NCI-H128 (cell line): ENCODE data around the gene MATCAP1.

Experiments used
- DNase-seq: peaks from one replicate; lab custom pipeline; 2025; ENCODE audit not compliant: unreplicated experiment; lab: John Stamatoyannopoulos, UW

MATCAP1 gene

DNA sequence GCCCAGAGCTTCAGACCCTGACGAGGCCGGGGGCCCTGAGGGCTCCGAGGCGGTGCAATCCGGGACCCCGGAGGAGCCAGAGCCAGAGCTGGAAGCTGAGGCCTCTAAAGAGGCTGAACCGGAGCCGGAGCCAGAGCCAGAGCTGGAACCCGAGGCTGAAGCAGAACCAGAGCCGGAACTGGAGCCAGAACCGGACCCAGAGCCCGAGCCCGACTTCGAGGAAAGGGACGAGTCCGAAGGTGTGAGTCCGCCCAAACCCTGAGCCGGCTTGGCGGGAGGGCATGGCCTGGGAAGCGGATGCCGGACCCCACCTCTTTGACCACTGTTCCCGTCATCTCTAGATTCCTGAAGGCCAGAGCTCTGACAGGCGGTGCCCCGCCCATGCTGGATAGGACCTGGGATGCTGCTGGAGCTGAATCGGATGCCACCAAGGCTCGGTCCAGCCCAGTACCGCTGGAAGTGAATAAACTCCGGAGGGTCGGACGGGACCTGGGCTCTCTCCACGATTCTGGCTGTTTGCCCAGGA, 9.0 kb downstream of the MATCAP1 start:
- DNase-seq = no peak

DNA sequence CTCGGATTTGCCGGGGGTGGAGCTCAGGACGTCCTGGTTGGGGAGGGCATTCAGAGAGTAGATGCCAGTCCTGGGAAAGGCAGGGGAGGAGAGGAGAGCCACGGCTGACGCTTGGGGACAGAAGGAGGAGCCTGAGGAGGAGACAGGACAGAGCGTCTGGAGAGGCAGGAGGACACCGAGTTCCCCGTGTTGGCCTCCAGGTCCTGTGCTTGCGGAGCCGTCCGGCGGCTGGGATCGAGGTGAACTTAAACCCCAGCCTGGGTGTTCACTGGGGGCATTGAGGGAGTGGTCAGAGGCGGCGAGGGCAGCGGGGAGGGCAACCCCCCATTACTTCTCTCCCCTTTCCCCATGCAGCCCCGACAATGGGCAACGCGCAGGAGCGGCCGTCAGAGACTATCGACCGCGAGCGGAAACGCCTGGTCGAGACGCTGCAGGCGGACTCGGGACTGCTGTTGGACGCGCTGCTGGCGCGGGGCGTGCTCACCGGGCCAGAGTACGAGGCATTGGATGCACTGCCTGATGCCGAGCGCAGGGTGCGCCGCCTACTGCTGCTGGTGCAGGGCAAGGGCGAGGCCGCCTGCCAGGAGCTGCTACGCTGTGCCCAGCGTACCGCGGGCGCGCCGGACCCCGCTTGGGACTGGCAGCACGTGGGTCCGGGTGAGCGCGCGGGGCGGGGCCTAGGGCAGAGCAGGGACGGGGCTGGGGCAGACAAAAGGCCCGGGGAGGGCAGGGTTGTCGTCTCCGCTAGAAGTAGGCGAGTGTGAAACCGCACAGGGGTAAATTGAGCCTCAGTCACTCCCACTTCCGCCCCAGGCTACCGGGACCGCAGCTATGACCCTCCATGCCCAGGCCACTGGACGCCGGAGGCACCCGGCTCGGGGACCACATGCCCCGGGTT, 9.7 kb downstream of the MATCAP1 start:
- peak; percentile 47 for DNase-seq

DNA sequence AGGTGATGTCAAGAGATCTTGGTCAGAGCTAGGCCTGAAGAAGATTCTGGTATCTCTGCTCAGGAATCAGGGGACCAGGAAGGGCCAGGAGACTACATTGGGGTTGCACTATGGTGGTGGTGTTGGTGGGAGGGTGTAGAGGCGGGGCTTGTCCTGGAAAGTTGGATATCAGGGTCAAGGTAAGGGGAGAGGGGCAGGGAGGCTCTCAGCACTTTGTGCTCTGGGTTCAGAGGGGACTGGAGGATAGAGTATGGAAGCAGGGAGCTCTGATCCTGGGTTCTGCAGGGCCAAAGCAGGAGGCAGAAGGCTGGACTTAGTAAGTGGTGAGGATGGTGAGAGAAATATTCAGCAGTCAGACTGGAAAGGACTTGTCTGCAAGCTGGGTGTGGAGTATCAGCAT, 10.4 kb downstream of the MATCAP1 start:
- no peak for DNase-seq

DNA sequence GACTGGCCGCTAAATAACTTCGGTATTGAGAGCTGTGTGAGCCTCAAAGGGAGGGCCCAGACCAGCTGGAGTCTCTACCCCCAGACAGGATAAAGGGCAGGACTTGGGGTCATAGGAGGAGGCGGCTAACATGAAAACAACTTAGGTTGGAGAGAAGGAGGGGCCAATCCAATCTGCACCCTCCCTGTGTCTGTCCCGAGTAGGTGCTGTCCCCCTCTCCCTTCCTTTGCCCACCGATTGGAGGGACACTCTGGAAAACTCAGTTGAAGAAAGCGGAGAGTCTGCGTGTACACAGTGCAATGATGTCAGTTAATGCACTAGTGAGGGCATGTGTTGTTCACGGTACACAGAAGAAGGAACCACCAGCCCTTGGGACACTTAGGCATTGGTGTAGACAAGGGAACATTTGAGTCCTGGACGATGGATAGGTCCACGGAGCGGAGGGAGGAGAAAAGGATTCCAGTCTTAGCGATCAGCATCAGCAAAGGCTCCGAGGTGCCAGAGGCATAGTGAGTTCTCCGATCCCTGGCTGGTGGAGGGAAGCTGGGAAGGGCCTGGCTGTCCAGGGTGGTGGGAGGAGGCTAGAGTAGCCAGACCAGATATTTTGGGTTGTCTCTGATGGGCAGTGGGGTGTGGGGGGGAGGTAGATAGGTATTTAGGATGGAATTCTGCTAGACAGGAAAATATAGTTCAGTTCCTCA, 12.7 kb downstream of the MATCAP1 start:
- DNase-seq = no peak

DNA sequence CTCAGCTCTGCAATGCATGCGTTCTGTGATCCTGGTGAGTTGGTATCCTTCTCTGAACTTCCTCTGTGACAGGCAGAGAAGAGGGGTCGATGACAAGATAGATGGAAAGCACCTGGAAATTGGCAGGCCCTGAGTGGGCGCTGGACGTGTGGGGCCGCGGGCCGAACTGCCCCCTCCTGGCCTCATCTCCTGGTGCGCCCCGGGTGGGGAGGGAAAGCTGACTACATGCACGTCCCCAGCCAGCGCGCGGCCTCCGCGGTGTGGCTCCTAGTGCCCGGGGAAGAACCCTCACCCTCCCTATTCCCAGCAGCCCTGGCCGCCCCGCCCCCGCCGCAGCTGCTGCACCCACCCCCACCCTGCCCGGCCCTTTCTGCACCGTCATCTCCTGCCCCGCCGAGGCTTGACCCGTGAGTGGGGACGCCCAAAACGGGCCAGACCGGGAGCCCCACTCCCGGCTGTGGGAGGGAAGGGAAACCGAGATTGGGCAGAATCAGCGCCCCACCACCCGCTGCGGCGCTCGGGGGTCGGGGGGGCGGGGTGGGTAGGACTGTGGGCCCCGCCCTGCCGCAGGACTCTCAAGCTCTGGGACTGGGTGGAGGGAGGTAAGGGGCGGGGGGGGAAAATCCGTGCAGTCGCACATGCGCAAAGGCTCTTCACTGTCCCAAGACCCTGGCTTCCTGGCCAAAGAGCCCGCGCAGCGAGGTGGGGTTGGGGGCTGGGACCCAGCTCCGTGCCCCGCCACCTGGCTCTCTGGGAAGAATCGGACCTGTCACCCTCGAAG, 13.4 kb downstream of the MATCAP1 start, which contains the start of gene NOL3:
Gene NOL3 (plus strand): TSS at position 371 of the 781 bp plus-strand sequence.
- no peak for DNase-seq

DNA sequence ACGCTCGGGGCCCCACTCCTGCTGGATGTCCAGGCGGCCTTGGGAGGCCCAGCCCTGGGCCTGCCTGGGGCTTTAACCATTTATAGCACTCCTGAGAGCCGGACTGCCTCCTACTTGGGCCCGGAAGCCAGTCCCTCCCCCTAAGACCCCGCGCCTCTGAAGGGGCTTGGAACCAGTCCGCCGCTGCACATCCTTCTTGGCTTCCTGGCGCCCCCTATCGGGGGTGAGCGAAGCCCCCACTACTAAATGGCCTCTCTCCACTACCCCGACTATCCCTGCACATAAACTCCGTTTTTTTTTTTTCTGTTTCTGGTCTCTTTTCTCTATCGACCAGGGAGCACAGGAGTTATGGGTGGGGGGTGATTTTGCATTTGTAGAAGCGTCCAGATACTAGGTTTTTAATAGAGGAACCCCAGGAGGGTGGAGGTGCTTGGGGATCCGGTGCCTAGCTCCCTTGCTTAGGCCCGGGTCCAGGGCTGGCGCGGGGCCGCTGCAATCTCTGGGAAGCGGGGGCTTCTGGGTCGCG, 14.1 kb downstream of the MATCAP1 start:
- DNase-seq = no peak

DNA sequence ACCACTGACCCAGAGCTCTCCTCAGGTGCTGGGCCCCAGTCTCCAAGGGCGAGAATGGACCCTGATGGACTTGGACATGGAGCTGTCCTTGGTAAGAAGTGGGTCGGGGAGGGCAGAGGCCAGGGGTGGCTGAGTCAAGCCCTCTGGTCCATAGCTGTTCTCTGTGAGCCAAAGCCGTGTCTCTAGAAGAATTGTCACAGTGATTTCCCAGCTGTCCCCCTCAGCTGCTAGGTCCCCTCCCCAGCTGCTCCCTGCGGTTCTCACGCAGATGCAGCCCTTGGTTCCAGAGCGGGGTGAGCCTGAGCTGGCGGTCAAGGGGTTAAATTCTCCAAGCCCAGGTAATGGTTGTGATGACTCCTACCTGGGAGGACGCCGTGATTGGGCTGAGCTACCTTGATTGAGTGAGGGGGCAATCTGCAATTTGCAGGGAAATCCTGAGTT, 14.7 kb downstream of the MATCAP1 start:
- no peak for DNase-seq

DNA sequence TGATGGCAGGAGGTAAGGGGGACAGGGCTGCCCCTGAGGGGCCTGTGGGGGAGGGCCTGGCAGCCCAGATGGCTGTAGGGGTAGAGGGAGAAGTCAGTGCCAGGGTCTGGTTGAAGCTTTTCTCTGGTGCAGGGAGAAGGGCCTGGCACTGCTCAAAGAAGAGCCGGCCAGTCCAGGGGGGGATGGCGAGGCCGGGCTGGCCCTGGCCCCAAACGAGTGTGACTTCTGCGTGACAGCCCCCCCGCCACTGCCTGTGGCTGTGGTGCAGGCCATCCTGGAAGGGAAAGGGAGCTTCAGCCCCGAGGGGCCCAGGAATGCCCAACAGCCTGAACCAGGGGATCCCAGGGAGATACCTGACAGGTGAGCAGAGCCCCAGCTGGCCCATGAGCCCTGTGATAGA, 16.2 kb downstream of the MATCAP1 start:
- DNase-seq = no peak

DNA sequence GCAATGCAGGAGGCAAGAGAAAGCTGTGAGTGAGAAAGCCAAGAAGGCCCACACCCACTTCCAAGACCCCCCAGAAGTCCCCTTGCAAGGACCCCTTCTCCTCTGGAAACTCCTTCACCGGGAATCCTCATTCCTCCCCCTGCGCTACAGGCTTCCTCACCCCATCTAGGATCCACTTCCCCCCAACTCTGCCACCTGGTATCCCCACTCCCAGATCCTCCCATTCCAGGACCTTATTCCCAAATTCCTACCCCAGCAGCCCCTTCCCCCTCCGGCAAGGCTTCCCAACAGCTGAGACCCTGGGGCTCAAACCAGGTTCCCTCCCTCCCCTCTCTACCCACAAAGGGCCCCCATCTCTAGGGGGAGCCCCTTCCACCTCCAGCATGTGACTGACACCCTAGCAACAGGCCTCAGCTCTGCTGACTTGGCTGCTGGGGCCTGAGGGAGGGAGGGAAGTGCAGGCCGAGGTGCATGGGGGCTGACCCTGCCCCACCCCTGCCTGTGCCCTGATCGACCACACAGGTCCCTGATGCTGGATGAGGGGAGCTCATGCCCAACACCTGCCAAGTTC, 17.1 kb downstream of the MATCAP1 start:
- no peak for DNase-seq

DNA sequence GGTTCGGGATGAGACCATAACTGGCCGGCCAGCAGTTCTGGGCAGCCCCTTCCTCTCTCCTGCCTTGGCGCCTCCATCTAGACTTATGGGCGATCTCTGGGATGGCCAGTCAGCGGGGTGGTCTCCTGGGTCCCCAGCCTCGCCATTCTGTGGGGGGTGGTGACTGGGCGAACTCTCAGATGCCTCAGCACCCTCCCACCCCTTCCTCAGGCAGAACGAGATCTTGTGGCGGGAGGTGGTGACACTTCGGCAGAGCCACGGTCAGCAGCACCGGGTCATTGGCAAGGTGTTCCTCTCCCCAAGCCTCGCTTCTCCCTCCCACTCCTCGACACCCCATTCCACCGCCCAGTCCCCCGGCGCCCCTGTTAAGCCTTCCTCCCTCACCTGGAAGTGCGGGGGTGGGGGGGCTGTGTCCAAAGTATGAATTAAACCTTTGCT, 17.6 kb downstream of the MATCAP1 start:
- no peak for DNase-seq

DNA sequence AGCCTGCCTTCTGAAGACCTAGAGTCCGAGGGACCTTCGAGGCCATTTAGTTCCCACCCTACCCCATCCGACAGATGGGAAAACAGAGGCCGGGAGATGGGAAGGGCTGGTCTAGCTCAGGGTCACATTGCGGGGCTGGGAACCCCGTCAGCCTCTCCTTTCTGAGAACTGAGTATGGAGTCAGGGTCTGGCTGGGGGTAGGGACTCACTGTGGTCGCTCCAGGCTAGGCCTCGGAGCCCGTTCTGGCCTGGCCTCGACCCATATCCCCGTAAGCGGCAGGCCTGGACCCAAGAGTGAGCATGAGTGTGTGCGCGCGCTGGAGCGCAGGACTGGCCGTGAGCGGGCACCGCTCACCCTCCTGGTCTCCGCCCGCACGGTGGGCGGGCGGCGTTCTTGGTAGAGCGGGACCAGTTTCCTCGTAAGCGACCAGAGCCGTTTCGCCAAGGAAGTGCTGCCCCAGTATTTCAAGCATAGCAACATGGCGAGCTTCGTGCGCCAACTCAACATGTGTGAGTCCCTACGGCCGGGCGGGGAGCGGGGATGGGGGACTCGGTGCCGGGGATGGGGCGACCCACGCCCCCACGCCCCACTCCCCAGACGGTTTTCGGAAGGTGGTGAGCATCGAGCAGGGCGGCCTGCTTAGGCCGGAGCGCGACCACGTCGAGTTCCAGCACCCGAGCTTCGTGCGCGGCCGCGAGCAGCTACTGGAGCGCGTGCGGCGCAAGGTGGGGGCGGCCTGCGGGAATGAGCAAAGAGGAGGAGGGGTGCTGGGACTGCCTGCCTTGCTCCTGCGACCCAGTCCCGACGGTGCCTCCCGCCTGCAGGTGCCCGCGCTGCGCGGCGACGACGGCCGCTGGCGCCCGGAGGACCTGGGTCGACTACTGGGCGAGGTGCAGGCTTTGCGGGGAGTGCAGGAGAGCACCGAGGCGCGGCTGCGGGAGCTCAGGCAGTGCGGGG, 18.4 kb downstream of the MATCAP1 start:
- DNase-seq = no peak

DNA sequence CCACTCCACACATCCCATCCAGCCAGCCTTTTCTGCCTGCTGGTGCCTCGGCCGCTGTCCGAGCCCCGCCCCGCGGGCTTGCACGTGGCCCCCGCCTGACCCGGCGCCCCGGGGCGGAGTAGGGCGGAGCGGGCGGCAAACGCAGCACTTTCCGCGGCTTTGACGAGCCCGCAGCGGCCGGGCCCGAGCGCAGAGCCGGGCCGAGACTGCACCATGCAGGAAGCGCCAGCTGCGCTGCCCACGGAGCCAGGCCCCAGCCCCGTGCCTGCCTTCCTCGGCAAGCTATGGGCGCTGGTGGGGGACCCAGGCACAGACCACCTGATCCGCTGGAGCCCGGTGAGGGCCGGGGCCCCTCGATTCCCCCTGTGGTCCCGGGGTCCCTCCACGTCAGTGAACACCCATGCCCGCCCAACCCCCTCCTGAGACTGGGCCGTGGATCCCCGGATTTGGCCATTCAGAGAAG, 19.1 kb downstream of the MATCAP1 start, which contains the start of gene HSF4:
Gene HSF4 (plus strand): TSS at position 147 of the 463 bp plus-strand sequence. CDS start 67 bp downstream, at position 214.
- DNase-seq = no peak

DNA sequence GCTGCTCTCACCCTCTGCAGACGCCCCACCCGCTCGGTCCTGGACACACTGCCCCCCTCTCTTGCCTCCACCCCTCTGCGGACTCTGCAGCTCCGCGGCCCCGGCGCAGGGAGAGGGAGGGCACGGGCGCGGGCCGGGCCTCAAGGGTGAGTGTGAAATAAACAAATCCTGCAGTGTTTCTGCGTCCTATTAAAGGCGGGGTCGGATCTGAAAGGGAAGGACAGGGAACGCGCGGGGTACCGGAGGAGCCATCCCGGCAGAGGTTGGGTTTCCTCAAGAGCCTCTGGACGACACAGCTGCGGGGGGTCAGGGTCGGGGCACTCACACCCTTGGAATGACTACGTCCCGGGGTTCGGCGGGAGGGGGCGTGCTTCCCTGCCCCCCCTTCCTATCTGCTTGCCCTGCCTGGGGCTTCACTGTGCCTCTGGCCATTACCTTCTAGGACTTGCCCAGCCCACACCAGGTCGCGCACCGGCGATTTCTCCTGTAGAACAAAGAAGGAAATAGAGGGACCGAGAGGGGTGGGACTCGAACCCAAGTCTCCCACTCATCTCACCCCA, 19.7 kb downstream of the MATCAP1 start:
- no peak for DNase-seq

DNA sequence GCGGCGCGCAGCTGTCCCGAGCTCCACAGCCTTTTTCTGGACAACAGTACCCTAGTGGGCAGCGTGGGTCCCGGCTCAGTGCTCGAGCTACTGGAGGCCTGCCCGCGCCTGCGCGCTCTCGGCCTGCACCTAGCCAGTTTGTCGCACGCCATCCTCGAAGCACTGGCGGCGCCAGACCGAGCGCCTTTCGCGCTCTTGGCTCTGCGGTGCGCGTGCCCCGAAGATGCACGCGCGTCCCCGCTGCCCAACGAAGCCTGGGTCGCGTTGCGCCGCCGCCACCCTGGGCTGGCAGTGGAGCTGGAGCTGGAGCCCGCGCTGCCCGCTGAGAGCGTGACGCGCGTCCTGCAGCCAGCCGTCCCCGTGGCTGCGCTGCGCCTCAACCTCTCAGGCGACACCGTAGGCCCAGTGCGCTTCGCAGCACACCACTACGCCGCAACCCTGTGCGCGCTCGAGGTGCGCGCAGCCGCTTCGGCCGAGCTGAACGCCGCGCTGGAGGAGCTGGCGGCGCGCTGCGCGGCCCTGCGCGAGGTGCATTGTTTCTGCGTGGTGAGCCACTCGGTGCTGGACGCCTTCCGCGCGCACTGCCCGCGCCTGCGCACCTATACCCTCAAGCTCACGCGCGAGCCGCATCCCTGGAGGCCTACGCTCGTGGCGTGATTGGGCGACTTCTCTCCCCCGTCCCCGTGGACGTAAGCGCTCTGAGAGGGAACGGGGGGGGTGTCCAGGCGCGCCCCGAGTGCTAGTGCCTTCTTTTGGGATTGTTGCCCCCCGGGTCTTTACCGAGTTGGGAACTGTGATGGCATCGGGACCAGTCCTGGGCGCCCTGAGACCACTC, 20.4 kb downstream of the MATCAP1 start:
- peak; percentile 75 for DNase-seq

DNA sequence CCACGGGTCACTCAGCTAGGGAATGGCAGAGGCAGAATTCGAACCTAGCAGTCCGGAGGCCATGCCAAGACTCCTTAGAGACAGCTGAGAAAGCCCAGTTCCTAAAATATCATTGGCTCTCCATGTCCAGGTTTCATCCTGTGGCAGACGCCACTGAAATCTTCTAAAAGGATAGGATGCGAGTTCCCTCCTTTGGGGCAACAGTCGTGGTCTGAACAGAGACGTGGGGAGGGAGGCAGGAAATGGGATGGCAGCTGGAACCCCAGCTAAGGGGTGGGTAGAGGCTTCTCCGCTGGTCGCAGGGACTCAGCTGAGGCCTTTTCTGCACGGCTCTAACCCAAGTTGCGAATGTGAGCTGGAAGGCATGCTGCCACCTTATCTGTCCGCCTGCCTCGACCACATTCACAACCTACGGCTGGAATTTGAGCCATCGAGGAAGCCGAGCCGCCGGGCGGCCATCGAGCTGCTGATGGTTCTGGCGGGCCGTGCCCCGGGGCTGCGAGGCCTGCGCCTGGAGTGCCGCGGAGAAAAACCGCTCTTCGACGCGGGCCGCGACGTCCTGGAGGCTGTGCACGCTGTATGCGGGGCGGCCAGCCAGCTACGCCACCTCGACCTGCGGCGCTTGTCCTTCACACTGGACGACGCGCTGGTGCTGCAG, 21.1 kb downstream of the MATCAP1 start:
- no peak for DNase-seq

DNA sequence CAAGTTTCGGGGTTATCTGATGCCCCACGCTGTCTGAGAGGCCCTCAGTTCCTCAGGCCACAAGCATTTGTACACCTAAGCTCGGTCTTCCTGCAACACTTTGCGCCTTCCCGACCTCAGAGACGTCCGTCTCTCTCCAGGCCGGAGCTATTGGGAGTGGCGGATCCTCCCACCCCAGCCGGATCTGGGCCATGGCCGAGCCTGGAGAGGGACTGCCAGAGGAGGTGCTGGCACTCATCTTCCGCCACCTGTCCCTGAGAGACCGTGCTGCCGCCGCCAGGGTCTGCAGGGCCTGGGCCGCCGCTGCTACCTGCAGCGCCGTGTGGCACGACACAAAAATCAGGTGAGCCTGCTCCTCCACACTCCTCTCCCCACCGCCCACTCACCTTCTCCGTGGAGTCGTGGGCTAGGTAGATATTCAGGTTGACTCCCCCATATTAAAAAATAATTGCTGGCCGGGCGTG, 22.1 kb downstream of the MATCAP1 start:
- DNase-seq = no peak
